ENCODE data around the gene SPC25.

SPC25 gene

GRCh38 chr2:168841445-168841844 lies 48.8 kb downstream of the SPC25 start:
- DNase-seq (ENCODE audit: low read depth in 3 of 3): no peak

DNA sequence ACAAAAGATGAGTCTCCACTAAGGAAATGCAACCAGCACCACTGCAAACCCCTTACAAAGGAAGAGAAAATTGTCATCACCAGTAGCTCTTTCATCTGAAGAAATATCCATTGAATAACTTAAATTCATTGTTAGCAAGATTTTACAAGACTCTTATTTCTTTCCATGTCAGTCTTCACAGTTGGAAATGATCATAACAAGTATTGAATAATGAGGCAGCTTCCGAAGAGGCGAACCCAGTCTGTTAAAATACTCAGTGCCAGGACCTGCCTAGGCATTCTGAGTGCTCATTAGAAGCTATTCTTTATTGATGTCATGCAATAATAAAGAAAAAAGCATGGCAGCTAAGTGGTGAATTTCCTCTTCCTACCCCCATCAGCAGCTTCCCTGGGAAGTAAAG lies 54.3 kb downstream of the SPC25 start:
- no peak for DNase-seq (ENCODE audit: low read depth in 3 of 3)

DNA sequence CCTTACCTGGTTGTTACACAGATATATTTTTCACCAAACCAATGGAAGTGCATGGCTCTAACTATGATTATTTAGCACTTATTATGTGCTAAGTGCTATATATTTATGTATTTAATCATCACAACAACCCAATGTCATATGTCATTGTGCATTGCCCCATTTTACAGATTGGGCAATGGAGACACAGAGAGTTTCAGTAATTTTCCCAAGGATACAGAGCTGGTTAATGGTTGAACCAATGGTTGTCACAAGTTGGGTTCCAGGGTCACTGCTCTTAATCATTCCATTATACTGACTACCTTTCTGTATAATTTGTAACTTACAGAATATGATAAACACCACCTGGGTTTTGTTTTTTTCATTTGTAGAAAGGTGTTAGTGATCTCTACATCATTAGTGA lies 58.6 kb downstream of the SPC25 start:
- DNase-seq (ENCODE audit: low read depth in 3 of 3): no peak

- DNase-seq (ENCODE audit: low read depth in 3 of 3): no peak
Measured at GRCh38 chr2:168830958-168831357, 59.3 kb downstream of the SPC25 start.

DNA sequence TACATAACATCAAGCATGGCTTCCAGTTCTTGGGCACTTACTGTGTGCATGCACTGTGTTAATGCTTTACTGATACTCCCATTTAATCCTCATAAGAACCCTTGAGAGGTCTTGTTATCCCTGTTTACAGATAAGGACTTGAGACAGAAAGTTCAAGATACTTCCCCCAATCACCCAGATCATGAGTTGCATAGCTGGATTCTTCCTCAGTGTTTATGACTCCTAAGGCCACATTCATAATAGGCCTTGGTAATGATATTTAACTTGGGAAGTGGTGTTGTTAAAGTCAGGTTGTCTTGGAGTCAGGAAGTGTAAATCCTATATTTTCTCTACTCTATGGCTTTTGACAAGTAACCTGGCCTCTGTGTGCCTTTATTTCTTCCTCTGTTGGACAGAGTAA lies 65.1 kb downstream of the SPC25 start:
- DNase-seq (ENCODE audit: low read depth in 3 of 3): no peak

DNA sequence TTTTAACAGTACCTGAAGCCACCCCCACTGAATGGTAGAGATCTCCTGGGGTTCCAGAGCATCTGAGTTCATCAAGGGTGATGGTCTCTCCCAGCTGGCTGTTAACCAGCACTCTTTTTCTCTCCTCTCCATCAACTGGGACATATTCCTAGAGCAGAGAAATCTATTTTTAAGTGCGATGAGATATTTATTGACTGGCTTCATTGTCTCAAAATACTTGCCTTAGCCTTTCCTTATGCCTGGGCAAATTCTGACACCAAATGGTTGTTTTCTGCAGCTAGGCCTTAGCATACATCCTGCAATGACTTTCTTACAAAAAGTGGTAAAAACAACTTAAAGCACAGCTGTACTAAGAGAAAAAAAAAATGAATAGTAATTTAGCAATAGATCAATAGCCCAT lies 68.2 kb downstream of the SPC25 start:
- no peak for DNase-seq (ENCODE audit: low read depth in 3 of 3)

GRCh38 chr2:168821577-168821976 lies 68.7 kb downstream of the SPC25 start:
- no peak for DNase-seq (ENCODE audit: low read depth in 3 of 3)
